Epithelial cell of esophagus (primary cell): Measurements from ENCODE around the gene PERM1.

ENCODE experiments used
- DNase-seq: peaks from one replicate; pipeline ENCODE4 v3.0.0; 2010; ENCODE audit warnings: low read depth
- H3K4me3 ChIP-seq: 2 replicates; pipeline ENCODE4 v1.5.1; 2011; ENCODE audit warnings: mild to moderate bottlenecking, low read length, control low read depth
- TF ChIP-seq, protein P1 (sequence below): IDR thresholded peaks from 2 replicates; pipeline ENCODE4 v1.5.1; 2011; ENCODE audit warnings: low read depth, mild to moderate bottlenecking, low read length, control low read depth, inconsistent platforms; ENCODE audit not compliant: insufficient read depth; ENCODE audit errors: missing control alignments

PERM1 gene

DNA sequence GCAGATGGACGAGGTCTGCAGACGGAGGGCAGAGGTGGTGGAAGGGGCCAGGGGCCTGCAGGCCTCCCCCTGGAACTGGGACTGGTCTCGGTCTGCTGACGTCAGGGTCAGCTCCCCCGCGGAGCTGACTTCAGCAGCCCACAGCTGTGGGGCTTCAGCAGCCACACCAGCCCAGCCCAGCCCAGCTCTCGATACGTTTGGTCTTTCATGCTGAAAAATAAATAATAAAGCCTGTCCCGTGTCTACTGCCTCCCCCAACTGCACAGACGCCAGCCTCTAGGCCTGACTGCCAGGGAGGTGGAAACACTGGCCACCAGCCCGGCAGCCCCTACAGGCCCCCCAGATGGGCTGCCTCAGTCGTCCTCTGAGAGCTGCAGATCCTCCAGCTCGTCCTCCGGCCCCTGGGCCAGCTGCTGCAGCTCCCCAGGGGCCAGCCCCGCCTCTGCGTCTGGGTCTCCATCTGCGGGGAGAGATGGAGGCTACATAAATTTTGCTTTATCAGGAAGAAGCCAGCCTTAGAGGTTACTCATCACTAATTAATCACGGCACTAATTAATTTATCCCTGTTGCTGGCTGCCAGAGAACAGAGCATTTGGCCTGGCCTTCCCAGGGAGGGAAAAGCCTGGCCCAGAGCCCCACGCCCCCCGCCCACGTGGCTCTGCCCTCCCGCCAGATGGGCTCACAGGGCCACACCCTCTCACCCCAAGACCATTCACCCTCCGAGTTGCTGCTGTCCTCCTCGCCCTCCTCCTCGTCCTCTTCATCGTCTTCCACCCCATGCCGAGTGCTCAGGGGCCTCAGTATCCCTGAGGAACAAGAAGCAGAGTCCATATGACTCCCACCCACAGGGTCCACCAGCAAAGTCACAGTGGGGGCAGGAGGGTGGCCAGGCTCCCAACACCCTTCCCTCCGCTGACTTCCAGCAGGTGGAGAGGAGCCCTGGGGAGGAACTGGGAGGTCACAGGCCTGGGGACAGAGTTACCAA is 37.3 kb downstream of the PERM1 start:
- no peak for DNase-seq
- TF ChIP-seq, protein P1, sequence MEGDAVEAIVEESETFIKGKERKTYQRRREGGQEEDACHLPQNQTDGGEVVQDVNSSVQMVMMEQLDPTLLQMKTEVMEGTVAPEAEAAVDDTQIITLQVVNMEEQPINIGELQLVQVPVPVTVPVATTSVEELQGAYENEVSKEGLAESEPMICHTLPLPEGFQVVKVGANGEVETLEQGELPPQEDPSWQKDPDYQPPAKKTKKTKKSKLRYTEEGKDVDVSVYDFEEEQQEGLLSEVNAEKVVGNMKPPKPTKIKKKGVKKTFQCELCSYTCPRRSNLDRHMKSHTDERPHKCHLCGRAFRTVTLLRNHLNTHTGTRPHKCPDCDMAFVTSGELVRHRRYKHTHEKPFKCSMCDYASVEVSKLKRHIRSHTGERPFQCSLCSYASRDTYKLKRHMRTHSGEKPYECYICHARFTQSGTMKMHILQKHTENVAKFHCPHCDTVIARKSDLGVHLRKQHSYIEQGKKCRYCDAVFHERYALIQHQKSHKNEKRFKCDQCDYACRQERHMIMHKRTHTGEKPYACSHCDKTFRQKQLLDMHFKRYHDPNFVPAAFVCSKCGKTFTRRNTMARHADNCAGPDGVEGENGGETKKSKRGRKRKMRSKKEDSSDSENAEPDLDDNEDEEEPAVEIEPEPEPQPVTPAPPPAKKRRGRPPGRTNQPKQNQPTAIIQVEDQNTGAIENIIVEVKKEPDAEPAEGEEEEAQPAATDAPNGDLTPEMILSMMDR = no peak
- H3K4me3 ChIP-seq = no peak overlapping the region

DNA sequence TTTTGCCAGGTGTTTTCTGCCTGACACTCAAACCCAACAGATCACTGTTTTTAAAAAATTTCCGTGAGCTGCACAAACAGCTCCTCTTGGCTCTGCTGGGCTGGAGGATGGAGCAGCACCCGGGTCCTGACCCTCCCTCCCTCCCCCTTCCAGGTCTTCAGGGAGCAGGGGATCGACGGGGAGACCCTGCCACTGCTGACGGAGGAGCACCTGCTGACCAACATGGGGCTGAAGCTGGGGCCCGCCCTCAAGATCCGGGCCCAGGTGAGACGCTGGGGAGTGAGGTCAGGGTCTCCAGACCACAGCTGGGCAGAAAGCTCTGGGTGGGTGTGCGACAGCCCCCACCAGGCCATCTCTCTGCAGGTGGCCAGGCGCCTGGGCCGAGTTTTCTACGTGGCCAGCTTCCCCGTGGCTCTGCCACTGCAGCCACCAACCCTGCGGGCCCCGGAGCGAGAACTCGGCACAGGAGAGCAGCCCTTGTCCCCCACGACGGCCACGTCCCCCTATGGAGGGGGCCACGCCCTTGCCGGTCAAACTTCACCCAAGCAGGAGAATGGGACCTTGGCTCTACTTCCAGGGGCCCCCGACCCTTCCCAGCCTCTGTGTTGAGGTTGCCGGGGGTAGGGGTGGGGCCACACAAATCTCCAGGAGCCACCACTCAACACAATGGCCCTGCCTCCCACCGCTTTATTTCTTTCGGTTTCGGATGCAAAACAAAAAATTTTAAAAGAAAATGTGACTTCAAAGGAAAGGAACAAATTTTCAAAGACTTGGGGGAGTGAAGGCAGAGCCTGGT is 38.1 kb downstream of the PERM1 start:
- no peak overlapping the region for H3K4me3 ChIP-seq
- TF ChIP-seq, protein P1 = no peak
- DNase-seq = no peak

DNA sequence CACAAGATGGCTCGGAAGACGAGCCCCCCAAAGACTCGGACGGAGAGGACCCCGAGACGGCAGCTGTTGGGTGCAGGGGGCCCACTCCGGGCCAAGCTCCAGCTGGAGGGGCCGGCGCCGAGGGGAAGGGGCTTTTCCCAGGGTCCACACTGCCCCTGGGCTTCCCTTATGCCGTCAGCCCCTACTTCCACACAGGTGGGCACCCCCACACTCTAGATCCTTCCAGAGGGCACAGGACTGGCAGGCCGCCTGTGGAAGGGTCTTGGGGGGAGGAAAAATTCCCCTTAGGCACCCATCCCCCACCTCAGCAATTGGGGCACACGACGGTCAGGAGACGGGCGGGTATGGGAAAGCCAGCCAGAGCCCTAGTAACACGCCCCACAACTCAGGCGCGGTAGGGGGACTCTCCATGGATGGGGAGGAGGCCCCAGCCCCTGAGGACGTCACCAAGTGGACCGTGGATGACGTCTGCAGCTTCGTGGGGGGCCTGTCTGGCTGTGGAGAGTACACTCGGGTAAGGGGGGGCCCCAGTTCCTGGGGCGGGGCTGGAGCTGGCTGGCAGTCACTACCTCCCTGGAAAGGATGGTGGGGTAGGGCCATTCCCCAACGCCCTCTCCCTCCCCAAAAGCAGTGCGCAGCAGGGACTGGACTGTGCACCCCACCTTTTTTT is 38.9 kb downstream of the PERM1 start:
- DNase-seq = no peak
- TF ChIP-seq, protein P1 = no peak
- no peak overlapping the region for H3K4me3 ChIP-seq

DNA sequence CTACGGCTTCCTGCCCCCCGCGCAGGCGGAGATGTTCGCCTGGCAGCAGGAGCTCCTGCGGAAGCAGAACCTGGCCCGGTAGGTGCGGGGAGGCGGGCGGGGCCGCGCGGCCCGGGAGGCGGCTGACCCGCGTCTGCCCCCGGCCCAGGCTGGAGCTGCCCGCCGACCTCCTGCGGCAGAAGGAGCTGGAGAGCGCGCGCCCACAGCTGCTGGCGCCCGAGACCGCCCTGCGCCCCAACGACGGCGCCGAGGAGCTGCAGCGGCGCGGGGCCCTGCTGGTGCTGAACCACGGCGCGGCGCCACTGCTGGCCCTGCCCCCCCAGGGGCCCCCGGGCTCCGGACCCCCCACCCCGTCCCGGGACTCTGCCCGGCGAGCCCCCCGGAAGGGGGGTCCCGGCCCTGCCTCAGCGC is 39.5 kb downstream of the PERM1 start:
- no peak overlapping the region for H3K4me3 ChIP-seq
- no peak for DNase-seq
- TF ChIP-seq, protein P1 = no peak

DNA sequence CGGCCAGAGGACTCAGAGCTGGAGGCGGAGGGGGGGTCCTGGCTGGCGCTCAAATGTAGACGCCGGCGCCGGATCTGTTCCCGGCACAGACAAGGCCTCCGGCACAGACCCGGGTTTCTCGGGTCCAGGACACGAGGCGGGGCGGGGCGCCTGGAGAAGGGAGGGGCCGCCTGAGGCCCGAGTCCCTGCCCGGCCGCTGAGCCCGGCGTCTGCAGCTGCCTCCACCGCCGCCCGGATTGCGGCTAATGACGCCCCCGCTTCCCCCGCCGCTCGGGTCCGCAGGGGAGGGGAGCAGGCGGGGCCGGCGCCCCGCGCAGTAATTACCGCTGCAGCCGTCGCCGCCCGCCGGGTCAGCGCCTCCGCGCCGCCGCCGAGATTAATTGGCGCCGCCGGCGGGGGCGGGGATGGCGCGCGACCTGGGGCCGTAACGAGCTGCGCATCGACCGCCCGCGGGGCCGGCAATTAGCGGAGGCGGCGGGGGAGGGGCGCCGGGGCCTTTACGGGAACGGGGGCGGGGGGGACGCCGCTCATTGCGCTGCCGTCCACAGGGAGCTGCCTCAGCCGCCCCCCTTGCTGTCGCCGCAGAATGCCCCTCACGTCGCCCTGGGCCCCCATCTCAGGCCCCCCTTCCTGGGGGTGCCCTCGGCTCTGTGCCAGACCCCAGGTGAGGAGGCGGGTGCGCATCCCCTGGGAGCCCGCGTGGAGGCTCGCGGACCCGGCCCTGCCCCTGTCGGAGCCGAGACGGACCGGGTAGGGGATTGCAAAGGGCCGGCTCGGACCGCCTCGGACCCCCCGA is 40.1 kb downstream of the PERM1 start:
- no peak overlapping the region for H3K4me3 ChIP-seq
- peak; percentile 50 for DNase-seq
- TF ChIP-seq, protein P1 = no peak

DNA sequence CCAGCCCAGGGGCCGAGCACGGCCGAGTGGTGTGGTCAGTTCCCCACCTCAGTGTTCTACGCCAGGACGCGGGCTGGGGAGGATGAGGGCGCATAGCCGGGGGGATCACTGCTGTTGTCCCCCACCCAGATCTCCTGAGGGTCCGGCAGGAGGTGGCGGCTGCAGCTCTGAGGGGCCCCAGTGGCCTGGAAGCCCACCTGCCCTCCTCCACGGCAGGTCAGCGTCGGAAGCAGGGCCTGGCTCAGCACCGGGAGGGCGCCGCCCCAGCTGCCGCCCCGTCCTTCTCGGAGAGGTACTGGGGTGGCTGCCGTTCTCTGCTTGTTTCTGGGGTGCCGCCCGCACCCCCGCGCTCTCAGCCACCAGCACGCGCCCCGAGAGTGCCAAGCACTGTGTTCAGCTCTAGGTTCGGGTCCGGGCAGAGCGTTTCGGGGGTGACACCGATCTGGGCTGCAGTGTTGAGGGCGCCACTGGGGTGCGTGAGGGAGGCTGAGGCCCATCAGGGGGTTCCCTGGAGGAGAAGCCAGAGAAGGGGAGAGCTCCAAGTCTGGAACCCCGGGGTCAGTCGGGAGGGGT is 40.8 kb downstream of the PERM1 start:
- TF ChIP-seq, protein P1 = no peak
- no peak overlapping the region for H3K4me3 ChIP-seq
- no peak for DNase-seq
